ENCODE data around the gene CFAP69.

CFAP69 gene

DNA sequence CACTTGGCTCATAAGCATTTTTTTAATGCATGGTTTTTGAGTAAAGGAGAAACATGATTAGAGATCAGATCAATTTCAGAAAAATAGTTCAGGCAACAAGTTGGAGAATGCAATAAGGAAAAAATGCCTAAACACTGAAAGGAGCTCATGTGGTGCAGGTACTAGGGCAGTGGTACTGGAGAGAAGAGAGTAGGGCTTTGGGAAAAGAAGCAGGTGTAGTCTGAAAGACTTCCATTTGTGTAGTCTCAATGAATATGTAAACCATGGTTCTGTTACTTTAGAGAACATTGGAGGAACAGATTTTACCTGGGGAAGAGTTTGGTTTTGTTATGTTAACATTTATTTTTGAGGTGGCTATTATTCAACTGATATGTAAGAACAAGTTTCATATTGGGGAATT, 107.0 kb downstream of the CFAP69 start:
- H3K36me3 ChIP-seq (ENCODE audit: insufficient read depth, insufficient read length, low read length) = peaks cover 32% of the 10 kb centered on the region
- no peaks in the 10 kb centered on the region for H3K4me1 ChIP-seq (ENCODE audit: insufficient read depth, insufficient read length)
- DNase-seq (ENCODE audit: low read depth, low spot score) = no peak
- H3K4me3 ChIP-seq (ENCODE audit: insufficient read length, low read depth) = no peak overlapping the region
- H3K9me3 ChIP-seq (ENCODE audit: insufficient read depth, low read length) = no peaks in the 10 kb centered on the region
- H3K27me3 ChIP-seq (ENCODE audit: insufficient read depth, insufficient read length) = no peaks in the 10 kb centered on the region
- no peak overlapping the region for H3K9ac ChIP-seq (ENCODE audit: insufficient read length, low read depth)
- TF ChIP-seq YY1 (IDR thresholded peaks at IDR 0.05; ENCODE audit: insufficient read depth, insufficient read length) (no peak), ZNF274 (IDR thresholded peaks at IDR 0.05; ENCODE audit: low read depth, low read length) (no peak), SUZ12 (IDR thresholded peaks at IDR 0.05; ENCODE audit: extremely low read depth, insufficient read depth, insufficient read length) (no peak)
